Subcutaneous adipose tissue (tissue), 4 donors: ENCODE measurements around the gene GALNT14. TPM values are rescaled to one million over a fixed set of nuclear protein-coding genes. Genes with fewer than 3 reads are reported as not detected.

Experiments used
- CTCF ChIP-seq: fragments of 450-650 bp; IDR thresholded peaks from one replicate; pipeline ENCODE4 v1.5.1; 2016; ENCODE audit warnings: low read depth, mild to moderate bottlenecking, control low read depth, antibody characterized with exemption, moderate library complexity
- total RNA-seq, 4 donors: library from RNA; depleted of rRNA; stranded (reverse); fragments of >200 nt; gene quantifications; one replicate each; pipeline ENCODE4 v1.1.0, GENCODE V29; 2016

Gene GALNT14
- total RNA-seq, 4 donors from 2014 or later, result 0.66 to 1.1 (median 0.90) TPM

GRCh38 chr2:30942419-30942818 is 195.8 kb downstream of the GALNT14 start:
- TF ChIP-seq CTCF, result no peak

- TF ChIP-seq CTCF, result no peak
These were observed 197.4 kb downstream of the GALNT14 start for GRCh38 chr2:30940839-30941238.

- TF ChIP-seq CTCF, result no peak
These were observed 198.9 kb downstream of the GALNT14 start for GRCh38 chr2:30939364-30939763.

GRCh38 chr2:30938196-30938595 is 200.0 kb downstream of the GALNT14 start:
- no peak for TF ChIP-seq CTCF

- TF ChIP-seq CTCF, result no peak
These were observed 201.3 kb downstream of the GALNT14 start for GRCh38 chr2:30936977-30937376.

GRCh38 chr2:30935795-30936194 is 202.4 kb downstream of the GALNT14 start:
- TF ChIP-seq CTCF, result no peak

- no peak for TF ChIP-seq CTCF
These were observed 204.2 kb downstream of the GALNT14 start for GRCh38 chr2:30934066-30934465.
